GM23248 (cell line): ENCODE data around the gene CD84. TPM values are rescaled to one million over a fixed set of nuclear protein-coding genes. Genes with fewer than 3 reads are reported as not detected.
"Not testable (repeated sequence)": the region's sequence is repeated elsewhere in the genome, so short reads cannot be mapped to it uniquely, and the experiment has no call there.

Experiments
- DNase-seq: peaks from one replicate; pipeline ENCODE4 v3.0.0-alpha.2; 2015
- H2AFZ ChIP-seq: fragments of 200-600 bp; sonication (generic); 2 replicates; pipeline ENCODE4 v1.6.1; 2016; ENCODE audit warnings: antibody characterized with exemption
- H3F3A ChIP-seq: fragments of 200-600 bp; sonication (generic); 2 replicates; pipeline ENCODE4 v1.6.1; 2016; ENCODE audit warnings: mild to moderate bottlenecking, antibody characterized with exemption, mixed run types; ENCODE audit not compliant: insufficient read depth
- H3K27ac ChIP-seq: fragments of 200-600 bp; sonication (generic); 2 replicates; pipeline ENCODE4 v1.5.1; 2016; ENCODE audit warnings: mild to moderate bottlenecking
- H3K27me3 ChIP-seq: fragments of 200-600 bp; sonication (generic); replicated peaks from 2 replicates; pipeline ENCODE4 v1.6.1; 2016; ENCODE audit warnings: mild to moderate bottlenecking; ENCODE audit not compliant: insufficient read depth
- H3K36me3 ChIP-seq: fragments of 200-600 bp; sonication (generic); 2 replicates; pipeline ENCODE4 v1.6.1; 2016; ENCODE audit warnings: low read depth, mild to moderate bottlenecking
- H3K4me1 ChIP-seq: fragments of 200-600 bp; sonication (generic); 2 replicates; pipeline ENCODE4 v1.6.1; 2016; ENCODE audit warnings: mild to moderate bottlenecking; ENCODE audit not compliant: insufficient read depth
- H3K4me2 ChIP-seq: fragments of 200-600 bp; sonication (generic); one replicate; pipeline ENCODE4 v1.6.1; 2016; ENCODE audit warnings: mild to moderate bottlenecking; ENCODE audit not compliant: unreplicated experiment
- H3K4me3 ChIP-seq: fragments of 200-600 bp; sonication (generic); 2 replicates; pipeline ENCODE4 v1.5.1; 2016; ENCODE audit warnings: mild to moderate bottlenecking
- H3K79me2 ChIP-seq: fragments of 200-600 bp; sonication (generic); 2 replicates; pipeline ENCODE4 v1.6.1; 2016; ENCODE audit warnings: mild to moderate bottlenecking; ENCODE audit not compliant: insufficient read depth
- H3K9ac ChIP-seq: fragments of 200-600 bp; sonication (generic); 2 replicates; pipeline ENCODE4 v1.6.1; 2016; ENCODE audit warnings: mild to moderate bottlenecking
- H3K9me2 ChIP-seq: fragments of 200-600 bp; sonication (generic); 2 replicates; pipeline ENCODE4 v1.6.1; 2016; ENCODE audit warnings: mixed run types, mild to moderate bottlenecking, moderate library complexity; ENCODE audit not compliant: insufficient read depth
- H3K9me3 ChIP-seq: fragments of 200-600 bp; sonication (generic); one replicate; pipeline ENCODE4 v1.6.1; 2017; ENCODE audit warnings: low read depth
- H4K20me1 ChIP-seq: fragments of 200-600 bp; sonication (generic); 2 replicates; pipeline ENCODE4 v1.6.0; 2016; ENCODE audit not compliant: insufficient read depth
- EZH2 ChIP-seq: fragments of 200-600 bp; sonication (generic); IDR thresholded peaks from 2 replicates; pipeline ENCODE4 v1.6.1; 2018; ENCODE audit warnings: antibody characterized with exemption, mild to moderate bottlenecking; ENCODE audit not compliant: insufficient read depth, poor library complexity, severe bottlenecking
- EZH2phosphoT487 ChIP-seq: fragments of 200-600 bp; sonication (generic); IDR thresholded peaks from 2 replicates; pipeline ENCODE4 v1.6.1; 2018; ENCODE audit warnings: antibody characterized with exemption, moderate library complexity, mild to moderate bottlenecking, low read depth; ENCODE audit not compliant: insufficient read depth
- WGBS, 2 experiments: methylation state at CpG; one replicate each; pipeline ENCODE4 v1.1.6; 2015 to 2017; ENCODE audit warnings: low lambda C conversion rate in 2 of 2, low coverage in 1 of 2; ENCODE audit errors: missing lambda C conversion rate in 2 of 2; 5-methylcytosine and 5-hydroxymethylcytosine counted together
- in situ Hi-C: fragments of 300-500 bp; cut with MboI; formaldehyde crosslinking; loops from 2 replicates; pipeline ENCODE4 v1.15.0; 2020
- polyA plus RNA-seq: library from polyadenylated mRNA; unstranded; fragments of >200 nt; fragmentation: Nextera tagmentation; extraction: Ambion mirVana; gene quantifications from 2 replicates; pipeline ENCODE4 v1.2.1, GENCODE V29; 2016
- total RNA-seq: library from RNA; depleted of rRNA; stranded (reverse); fragments of >200 nt; shearing (Covaris generic); gene quantifications from 2 replicates; pipeline ENCODE4 v1.2.3, GENCODE V29; 2014

CD84 gene
- total and polyA plus RNA-seq, 2 experiments from 2014 or later, result not detected

- Histone ChIP-seq H3F3A (no peaks in the 10 kb centered on the region), H3K27me3 (no peaks in the 10 kb centered on the region), H4K20me1 (no peaks in the 10 kb centered on the region), H3K36me3 (no peaks in the 10 kb centered on the region), H3K79me2 (no peaks in the 10 kb centered on the region), H3K9me3 (no peaks in the 10 kb centered on the region), H3K9ac (no peak overlapping the region), H3K4me2 (no peak overlapping the region), H3K4me3 (no peak overlapping the region), H2AFZ (no peak overlapping the region), H3K4me1 (no peaks in the 10 kb centered on the region), H3K27ac (no peak overlapping the region), H3K9me2 (no peaks in the 10 kb centered on the region)
- TF ChIP-seq EZH2phosphoT487 (no peak), EZH2 (no peak)
- in situ Hi-C loops, result no loop called here
- WGBS, 2 experiments, result 40 to 43% methylated on average over 6 of the region's 6 CpGs
- no peak for DNase-seq
Observed at GRCh38 chr1:160503087-160503486, 76.2 kb downstream of the CD84 start.

- no peaks in the 10 kb centered on the region for H3K9me3 ChIP-seq
- 13 to 14% methylated on average over 1 of the region's 1 CpG for WGBS, 2 experiments
- no peaks in the 10 kb centered on the region for H4K20me1 ChIP-seq
- no peaks in the 10 kb centered on the region for H3F3A ChIP-seq
- DNase-seq, result no peak
- no peak overlapping the region for H3K4me3 ChIP-seq
- in situ Hi-C loops, result no loop called here
- H3K4me1 ChIP-seq, result no peaks in the 10 kb centered on the region
- no peaks in the 10 kb centered on the region for H3K36me3 ChIP-seq
- TF ChIP-seq EZH2phosphoT487, result no peak
- TF ChIP-seq EZH2, result no peak
- no peaks in the 10 kb centered on the region for H3K9me2 ChIP-seq
- no peak overlapping the region for H3K9ac ChIP-seq
- no peak overlapping the region for H3K27ac ChIP-seq
- H3K27me3 ChIP-seq, result no peaks in the 10 kb centered on the region
- H3K79me2 ChIP-seq, result no peaks in the 10 kb centered on the region
- H2AFZ ChIP-seq, result no peak overlapping the region
- no peak overlapping the region for H3K4me2 ChIP-seq
Observed at GRCh38 chr1:160500321-160500990, 78.8 kb downstream of the CD84 start.

- no peak for TF ChIP-seq EZH2phosphoT487
- TF ChIP-seq EZH2, result no peak
- no peaks in the 10 kb centered on the region for H3K36me3 ChIP-seq
- H2AFZ ChIP-seq, result no peak overlapping the region
- no peaks in the 10 kb centered on the region for H3K9me2 ChIP-seq
- no peak overlapping the region for H3K4me3 ChIP-seq
- no peak overlapping the region for H3K9ac ChIP-seq
- no peaks in the 10 kb centered on the region for H3K4me1 ChIP-seq
- H3K79me2 ChIP-seq, result no peaks in the 10 kb centered on the region
- H3K4me2 ChIP-seq, result no peak overlapping the region
- in situ Hi-C loops, result no loop called here
- H3K9me3 ChIP-seq, result no peaks in the 10 kb centered on the region
- 11 to 12% methylated on average over 1 of the region's 1 CpG for WGBS, 2 experiments
- H3K27ac ChIP-seq, result no peak overlapping the region
- H3F3A ChIP-seq, result no peaks in the 10 kb centered on the region
- H3K27me3 ChIP-seq, result no peaks in the 10 kb centered on the region
- no peaks in the 10 kb centered on the region for H4K20me1 ChIP-seq
- DNase-seq, result no peak
Observed at GRCh38 chr1:160499631-160500030, 79.7 kb downstream of the CD84 start.

- H3K27me3 ChIP-seq, H4K20me1 ChIP-seq, H3K4me3 ChIP-seq, H3K27ac ChIP-seq, H3F3A ChIP-seq, H3K9me2 ChIP-seq, H2AFZ ChIP-seq, H3K36me3 ChIP-seq, H3K9me3 ChIP-seq, DNase-seq, in situ Hi-C loops, H3K4me1 ChIP-seq, H3K79me2 ChIP-seq, H3K4me2 ChIP-seq, H3K9ac ChIP-seq: not testable (repeated sequence)
- WGBS, 2 experiments, result 13% methylated on average over 3 of the region's 3 CpGs
Observed at GRCh38 chr1:160498301-160499065, 80.8 kb downstream of the CD84 start.
